A673 (cell line): ENCODE results near the gene RNF115. TPM values are rescaled to one million over a fixed set of nuclear protein-coding genes. Genes with fewer than 3 reads are reported as not detected.

Source experiments
- BruUV-seq: library from RNA; stranded (reverse); fragments of 400-500 nt; replicated peaks from 2 replicates; lab custom pipeline; 2021; lab: Mats Ljungman, UMichigan
- CTCF ChIA-PET: fragments of 300-600 bp; sonication (Branson Sonifier 250); formaldehyde crosslinking; loops from one replicate; lab custom pipeline; 2022; ENCODE audit warnings: antibody characterized with exemption; lab: Charles Lee
- POLR2A ChIA-PET: fragments of 300-600 bp; sonication (Branson Sonifier 250); formaldehyde crosslinking; loops from one replicate; lab custom pipeline; 2022; ENCODE audit warnings: antibody characterized with exemption; ENCODE audit not compliant: low non-redundant PET; lab: Charles Lee
- DNase-seq: peaks from one replicate; pipeline ENCODE4 v3.0.0-alpha.2; 2015; ENCODE audit warnings: low spot score
- H3K27ac ChIP-seq: fragments of 200-600 bp; sonication (generic); 2 replicates; pipeline ENCODE4 v1.5.1; 2016; ENCODE audit warnings: mixed run types, low read depth, mild to moderate bottlenecking, mixed read lengths, antibody characterized with exemption, low read length; ENCODE audit not compliant: poor library complexity, severe bottlenecking
- H3K27me3 ChIP-seq: fragments of 200-600 bp; sonication (generic); replicated peaks from 2 replicates; pipeline ENCODE4 v1.6.1; 2017; ENCODE audit warnings: mixed run types, low read depth, mild to moderate bottlenecking, mixed read lengths, antibody characterized with exemption, low read length; ENCODE audit not compliant: insufficient read depth, poor library complexity
- H3K36me3 ChIP-seq: fragments of 200-600 bp; sonication (generic); 2 replicates; pipeline ENCODE4 v1.6.1; 2016; ENCODE audit warnings: mixed run types, mild to moderate bottlenecking, mixed read lengths, antibody characterized with exemption, low read length; ENCODE audit not compliant: insufficient read depth, poor library complexity, severe bottlenecking
- H3K4me1 ChIP-seq: fragments of 200-600 bp; sonication (generic); 2 replicates; pipeline ENCODE4 v1.6.1; 2017; ENCODE audit warnings: mixed run types, mild to moderate bottlenecking, mixed read lengths, antibody characterized with exemption, low read length; ENCODE audit not compliant: insufficient read depth, poor library complexity, severe bottlenecking
- H3K4me3 ChIP-seq: fragments of 200-600 bp; sonication (generic); 2 replicates; pipeline ENCODE4 v1.5.1; 2016; ENCODE audit warnings: low read depth, mixed run types, mild to moderate bottlenecking, mixed read lengths, low read length; ENCODE audit not compliant: poor library complexity, severe bottlenecking
- H3K9me3 ChIP-seq: fragments of 200-600 bp; sonication (generic); 2 replicates; pipeline ENCODE4 v1.6.1; 2016; ENCODE audit warnings: mixed run types, low read depth, mild to moderate bottlenecking, mixed read lengths, antibody characterized with exemption, low read length; ENCODE audit not compliant: poor library complexity, severe bottlenecking
- EZH2 ChIP-seq: fragments of 200-600 bp; sonication (generic); IDR thresholded peaks from 2 replicates; pipeline ENCODE4 v1.6.1; 2017; ENCODE audit warnings: borderline replicate concordance, low read depth, mild to moderate bottlenecking, mixed read lengths, antibody characterized with exemption, low read length; ENCODE audit not compliant: poor library complexity, severe bottlenecking
- intact Hi-C: fragments of 100-400 bp; cut with micrococcal nuclease; formaldehyde crosslinking; loops from one replicate; pipeline ENCODE4 v1.10.0; 2022; ENCODE audit not compliant: unreplicated experiment
- total RNA-seq: library from RNA; stranded (reverse); gene quantifications from 2 replicates; pipeline ENCODE4 v1.2.3, GENCODE V29; 2021
- TF ChIP-seq, protein P1 (sequence below): fragments of 300-800, 200-600 bp; sonication (generic); conservative IDR thresholded peaks from 2 replicates; pipeline ENCODE4 v1.5.1; 2017; ENCODE audit warnings: low read depth, mild to moderate bottlenecking, antibody characterized with exemption, low read length, moderate library complexity, mixed read lengths

The RNF115 gene
- total RNA-seq, 1 experiment from 2014 or later, result 18.0 TPM

DNA sequence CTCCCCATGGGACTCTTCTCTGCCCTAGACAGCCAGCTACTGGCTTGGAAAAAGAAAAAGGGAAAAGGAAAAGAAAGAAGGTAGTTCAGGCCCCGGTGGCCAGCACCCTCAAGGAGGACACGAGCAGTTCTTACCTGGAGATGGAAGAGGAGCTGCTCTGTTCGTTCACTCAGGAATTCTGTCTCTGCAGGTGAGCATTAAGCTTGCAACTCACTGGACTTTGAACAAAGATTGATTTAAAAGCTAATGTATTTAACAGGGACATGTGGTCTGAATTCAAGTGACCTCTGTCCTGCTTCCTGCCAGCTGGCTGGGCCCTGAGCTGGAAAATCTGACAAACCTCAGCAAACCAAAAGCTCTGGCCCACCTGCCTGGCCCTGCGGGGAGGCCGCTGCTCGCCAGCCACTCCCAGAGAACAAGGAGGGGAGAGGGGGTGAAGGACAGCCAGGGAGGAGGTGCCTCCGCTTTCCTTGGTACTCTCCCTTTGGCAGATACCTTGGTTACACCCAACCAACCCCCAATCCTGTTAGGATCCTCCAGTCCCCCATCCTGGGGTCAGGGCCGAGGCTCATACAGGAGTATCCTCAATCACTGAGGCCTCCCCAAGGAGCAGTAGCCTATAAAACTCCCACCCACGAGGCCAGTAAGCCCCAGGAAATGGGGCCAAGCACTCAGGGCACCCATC lies 116.6 kb downstream of the RNF115 start, which contains the start of gene PDZK1:
Gene PDZK1 (minus strand): TSS at position 186 of the 685 bp plus-strand sequence. CDS start 19,347 bp downstream, outside the sequence.
- DNase-seq, result no peak

DNA sequence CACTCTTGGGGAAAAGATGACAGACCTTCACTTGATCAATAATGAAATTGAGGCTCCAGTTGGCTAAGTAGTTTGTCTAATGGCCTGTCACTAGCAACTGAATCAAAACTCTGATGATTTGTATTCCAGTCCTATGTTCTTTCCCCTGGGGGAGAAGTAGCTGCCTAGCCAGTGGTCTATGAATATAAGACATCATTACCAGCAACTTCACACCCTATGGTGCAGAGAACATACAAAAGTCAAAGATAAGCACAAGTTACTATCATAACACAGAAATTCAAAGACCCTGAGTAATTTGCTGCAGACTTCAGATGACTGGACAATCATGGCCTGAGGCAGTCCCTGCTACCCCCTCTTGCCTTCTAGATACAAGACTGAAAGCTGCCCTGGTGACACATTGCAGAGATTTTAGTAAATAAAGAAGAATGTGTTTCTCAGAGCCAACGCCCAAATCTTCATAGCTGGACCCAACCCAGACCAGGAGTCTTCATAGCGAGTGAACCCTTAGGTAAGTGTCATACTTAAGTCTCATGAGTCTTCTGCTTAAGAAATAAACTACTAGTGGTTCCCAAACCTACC lies 117.7 kb downstream of the RNF115 start:
- Histone ChIP-seq H3K4me1 (no peaks in the 10 kb centered on the region), H3K9me3 (no peaks in the 10 kb centered on the region), H3K36me3 (no peaks in the 10 kb centered on the region), H3K4me3 (no peak overlapping the region), H3K27ac (no peak overlapping the region), H3K27me3 (no peaks in the 10 kb centered on the region)
- no peak for TF ChIP-seq EZH2
- TF ChIP-seq, protein P1, sequence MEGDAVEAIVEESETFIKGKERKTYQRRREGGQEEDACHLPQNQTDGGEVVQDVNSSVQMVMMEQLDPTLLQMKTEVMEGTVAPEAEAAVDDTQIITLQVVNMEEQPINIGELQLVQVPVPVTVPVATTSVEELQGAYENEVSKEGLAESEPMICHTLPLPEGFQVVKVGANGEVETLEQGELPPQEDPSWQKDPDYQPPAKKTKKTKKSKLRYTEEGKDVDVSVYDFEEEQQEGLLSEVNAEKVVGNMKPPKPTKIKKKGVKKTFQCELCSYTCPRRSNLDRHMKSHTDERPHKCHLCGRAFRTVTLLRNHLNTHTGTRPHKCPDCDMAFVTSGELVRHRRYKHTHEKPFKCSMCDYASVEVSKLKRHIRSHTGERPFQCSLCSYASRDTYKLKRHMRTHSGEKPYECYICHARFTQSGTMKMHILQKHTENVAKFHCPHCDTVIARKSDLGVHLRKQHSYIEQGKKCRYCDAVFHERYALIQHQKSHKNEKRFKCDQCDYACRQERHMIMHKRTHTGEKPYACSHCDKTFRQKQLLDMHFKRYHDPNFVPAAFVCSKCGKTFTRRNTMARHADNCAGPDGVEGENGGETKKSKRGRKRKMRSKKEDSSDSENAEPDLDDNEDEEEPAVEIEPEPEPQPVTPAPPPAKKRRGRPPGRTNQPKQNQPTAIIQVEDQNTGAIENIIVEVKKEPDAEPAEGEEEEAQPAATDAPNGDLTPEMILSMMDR, result no peak
- intact Hi-C loops, result no loop called here
- POLR2A ChIA-PET, result no interaction called here
- no TSS peak for BruUV-seq
- CTCF ChIA-PET, result no interaction called here
- no peak for DNase-seq

More for the DNA sequence above, 116.6 kb downstream of the RNF115 start, which contains the start of gene PDZK1:
- H3K4me1 ChIP-seq, result no peaks in the 10 kb centered on the region
- H3K27ac ChIP-seq, result no peak within 1 kb of the TSS
- TF ChIP-seq, protein P1, result no peak
- TF ChIP-seq EZH2, result no peak
- H3K36me3 ChIP-seq, result no peaks in the 10 kb centered on the region
- H3K4me3 ChIP-seq, result no peak within 1 kb of the TSS
- POLR2A ChIA-PET, result no interaction called here
- H3K27me3 ChIP-seq, result no peaks in the 10 kb centered on the region
- no TSS peak for BruUV-seq
- no peaks in the 10 kb centered on the region for H3K9me3 ChIP-seq
- CTCF ChIA-PET, result no interaction called here
- intact Hi-C loops, result no loop called here

GRCh38 chr1:145705622-145706021 lies 118.3 kb downstream of the RNF115 start:
- no peak overlapping the region for H3K4me3 ChIP-seq
- H3K27me3 ChIP-seq, result no peaks in the 10 kb centered on the region
- TF ChIP-seq EZH2, result no peak
- TF ChIP-seq, protein P1, result no peak
- no peak overlapping the region for H3K27ac ChIP-seq
- no peaks in the 10 kb centered on the region for H3K4me1 ChIP-seq
- DNase-seq, result no peak
- H3K9me3 ChIP-seq, result no peaks in the 10 kb centered on the region
- ChIA-PET CTCF (no interaction called here), POLR2A (no interaction called here)
- H3K36me3 ChIP-seq, result no peaks in the 10 kb centered on the region
- BruUV-seq, result no TSS peak
- intact Hi-C loops, result no loop called here
